Peyer's patch (tissue), 4 donors: ENCODE measurements around the gene AURKB.

Source experiments
- POLR2A ChIP-seq, 2 donors: fragments of 450-650 bp; IDR thresholded peaks; one replicate each; pipeline ENCODE4 v1.5.1; 2017; ENCODE audit warnings: antibody characterized with exemption in 2 of 2, mild to moderate bottlenecking in 2 of 2, moderate library complexity in 2 of 2
- TF ChIP-seq, protein P1 (sequence below), 6 experiments: fragments of 450-650 bp in 4 of 6; fragments of 200-600 bp in 2 of 6; sonication (generic) in 1 of 6; IDR thresholded peaks; one replicate each; pipeline ENCODE4 v1.5.1; 2017 to 2019; ENCODE audit warnings: antibody characterized with exemption in 6 of 6, mild to moderate bottlenecking in 3 of 6, moderate library complexity in 1 of 6

DNA sequence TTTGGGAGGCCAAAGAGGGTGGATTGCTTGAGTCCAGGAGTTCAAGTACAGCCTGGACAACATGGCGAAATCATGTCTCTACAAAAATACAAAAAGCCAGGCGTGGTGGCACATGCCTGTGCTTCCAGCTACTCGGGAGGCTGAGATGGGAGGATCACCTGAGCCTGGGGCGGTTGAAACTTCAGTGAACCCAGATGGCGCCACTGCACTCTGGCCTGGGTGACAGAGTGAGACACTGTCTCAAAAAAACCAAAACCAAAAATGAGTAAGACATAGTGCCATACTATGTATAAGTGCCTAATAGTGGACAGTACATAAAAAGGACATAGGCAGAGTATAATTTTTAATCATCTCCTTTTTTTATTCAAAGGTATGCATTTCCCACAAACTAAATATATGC lies 33.5 kb upstream of the AURKB start:
- TF ChIP-seq, protein P1, sequence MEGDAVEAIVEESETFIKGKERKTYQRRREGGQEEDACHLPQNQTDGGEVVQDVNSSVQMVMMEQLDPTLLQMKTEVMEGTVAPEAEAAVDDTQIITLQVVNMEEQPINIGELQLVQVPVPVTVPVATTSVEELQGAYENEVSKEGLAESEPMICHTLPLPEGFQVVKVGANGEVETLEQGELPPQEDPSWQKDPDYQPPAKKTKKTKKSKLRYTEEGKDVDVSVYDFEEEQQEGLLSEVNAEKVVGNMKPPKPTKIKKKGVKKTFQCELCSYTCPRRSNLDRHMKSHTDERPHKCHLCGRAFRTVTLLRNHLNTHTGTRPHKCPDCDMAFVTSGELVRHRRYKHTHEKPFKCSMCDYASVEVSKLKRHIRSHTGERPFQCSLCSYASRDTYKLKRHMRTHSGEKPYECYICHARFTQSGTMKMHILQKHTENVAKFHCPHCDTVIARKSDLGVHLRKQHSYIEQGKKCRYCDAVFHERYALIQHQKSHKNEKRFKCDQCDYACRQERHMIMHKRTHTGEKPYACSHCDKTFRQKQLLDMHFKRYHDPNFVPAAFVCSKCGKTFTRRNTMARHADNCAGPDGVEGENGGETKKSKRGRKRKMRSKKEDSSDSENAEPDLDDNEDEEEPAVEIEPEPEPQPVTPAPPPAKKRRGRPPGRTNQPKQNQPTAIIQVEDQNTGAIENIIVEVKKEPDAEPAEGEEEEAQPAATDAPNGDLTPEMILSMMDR (IDR thresholded peaks at IDR 0.05) = no peak
- TF ChIP-seq POLR2A (IDR thresholded peaks at IDR 0.05) = no peak
